GM23248 (cell line): ENCODE measurements around the gene TRAPPC8. TPM values are rescaled to one million over a fixed set of nuclear protein-coding genes. Genes with fewer than 3 reads are reported as not detected.
"Not testable (repeated sequence)": the region's sequence is repeated elsewhere in the genome, so short reads cannot be mapped to it uniquely, and the experiment has no call there.

Source experiments
- DNase-seq: peaks from one replicate; pipeline ENCODE4 v3.0.0-alpha.2; 2015
- H2AFZ ChIP-seq: fragments of 200-600 bp; sonication (generic); 2 replicates; pipeline ENCODE4 v1.6.1; 2016; ENCODE audit warnings: antibody characterized with exemption
- H3F3A ChIP-seq: fragments of 200-600 bp; sonication (generic); 2 replicates; pipeline ENCODE4 v1.6.1; 2016; ENCODE audit warnings: mild to moderate bottlenecking, antibody characterized with exemption, mixed run types; ENCODE audit not compliant: insufficient read depth
- H3K27ac ChIP-seq: fragments of 200-600 bp; sonication (generic); 2 replicates; pipeline ENCODE4 v1.5.1; 2016; ENCODE audit warnings: mild to moderate bottlenecking
- H3K27me3 ChIP-seq: fragments of 200-600 bp; sonication (generic); replicated peaks from 2 replicates; pipeline ENCODE4 v1.6.1; 2016; ENCODE audit warnings: mild to moderate bottlenecking; ENCODE audit not compliant: insufficient read depth
- H3K36me3 ChIP-seq: fragments of 200-600 bp; sonication (generic); 2 replicates; pipeline ENCODE4 v1.6.1; 2016; ENCODE audit warnings: low read depth, mild to moderate bottlenecking
- H3K4me1 ChIP-seq: fragments of 200-600 bp; sonication (generic); 2 replicates; pipeline ENCODE4 v1.6.1; 2016; ENCODE audit warnings: mild to moderate bottlenecking; ENCODE audit not compliant: insufficient read depth
- H3K4me2 ChIP-seq: fragments of 200-600 bp; sonication (generic); one replicate; pipeline ENCODE4 v1.6.1; 2016; ENCODE audit warnings: mild to moderate bottlenecking; ENCODE audit not compliant: unreplicated experiment
- H3K4me3 ChIP-seq: fragments of 200-600 bp; sonication (generic); 2 replicates; pipeline ENCODE4 v1.5.1; 2016; ENCODE audit warnings: mild to moderate bottlenecking
- H3K79me2 ChIP-seq: fragments of 200-600 bp; sonication (generic); 2 replicates; pipeline ENCODE4 v1.6.1; 2016; ENCODE audit warnings: mild to moderate bottlenecking; ENCODE audit not compliant: insufficient read depth
- H3K9ac ChIP-seq: fragments of 200-600 bp; sonication (generic); 2 replicates; pipeline ENCODE4 v1.6.1; 2016; ENCODE audit warnings: mild to moderate bottlenecking
- H3K9me2 ChIP-seq: fragments of 200-600 bp; sonication (generic); 2 replicates; pipeline ENCODE4 v1.6.1; 2016; ENCODE audit warnings: mixed run types, mild to moderate bottlenecking, moderate library complexity; ENCODE audit not compliant: insufficient read depth
- H3K9me3 ChIP-seq: fragments of 200-600 bp; sonication (generic); one replicate; pipeline ENCODE4 v1.6.1; 2017; ENCODE audit warnings: low read depth
- H4K20me1 ChIP-seq: fragments of 200-600 bp; sonication (generic); 2 replicates; pipeline ENCODE4 v1.6.0; 2016; ENCODE audit not compliant: insufficient read depth
- EZH2 ChIP-seq: fragments of 200-600 bp; sonication (generic); IDR thresholded peaks from 2 replicates; pipeline ENCODE4 v1.6.1; 2018; ENCODE audit warnings: antibody characterized with exemption, mild to moderate bottlenecking; ENCODE audit not compliant: insufficient read depth, poor library complexity, severe bottlenecking
- EZH2phosphoT487 ChIP-seq: fragments of 200-600 bp; sonication (generic); IDR thresholded peaks from 2 replicates; pipeline ENCODE4 v1.6.1; 2018; ENCODE audit warnings: antibody characterized with exemption, moderate library complexity, mild to moderate bottlenecking, low read depth; ENCODE audit not compliant: insufficient read depth
- WGBS, 2 experiments: methylation state at CpG; one replicate each; pipeline ENCODE4 v1.1.6; 2015 to 2017; ENCODE audit warnings: low lambda C conversion rate in 2 of 2, low coverage in 1 of 2; ENCODE audit errors: missing lambda C conversion rate in 2 of 2; 5-methylcytosine and 5-hydroxymethylcytosine counted together
- in situ Hi-C: fragments of 300-500 bp; cut with MboI; formaldehyde crosslinking; loops from 2 replicates; pipeline ENCODE4 v1.15.0; 2020
- polyA plus RNA-seq: library from polyadenylated mRNA; unstranded; fragments of >200 nt; fragmentation: Nextera tagmentation; extraction: Ambion mirVana; gene quantifications from 2 replicates; pipeline ENCODE4 v1.2.1, GENCODE V29; 2016
- total RNA-seq: library from RNA; depleted of rRNA; stranded (reverse); fragments of >200 nt; shearing (Covaris generic); gene quantifications from 2 replicates; pipeline ENCODE4 v1.2.3, GENCODE V29; 2014

The TRAPPC8 gene
- total and polyA plus RNA-seq, 2 experiments from 2014 or later, result 10.1 to 39.4 TPM

DNA sequence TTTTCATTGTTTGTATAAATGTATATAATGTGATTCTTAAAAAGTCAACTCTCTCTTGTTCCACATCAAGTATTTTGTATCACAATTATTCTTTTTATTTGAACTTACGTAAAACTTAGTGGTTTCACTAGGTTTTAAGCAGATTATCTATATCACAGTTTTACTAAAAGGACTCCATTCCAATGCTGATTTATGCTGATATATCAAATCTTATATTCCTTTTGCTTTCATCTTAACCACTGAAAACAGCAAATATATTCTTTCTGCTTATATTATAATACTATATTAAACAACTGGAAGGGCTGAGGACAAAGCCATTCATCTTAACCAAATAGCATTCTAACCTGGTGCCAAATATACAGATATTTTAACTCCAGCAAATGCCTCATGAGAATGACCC is 24.2 kb downstream of the TRAPPC8 start:
- Histone ChIP-seq H3K4me1 (no peaks in the 10 kb centered on the region), H3K9me2 (no peaks in the 10 kb centered on the region), H3K27me3 (no peaks in the 10 kb centered on the region), H3K4me3 (no peak overlapping the region), H3K9me3 (no peaks in the 10 kb centered on the region), H3F3A (no peaks in the 10 kb centered on the region), H3K4me2 (no peak overlapping the region), H4K20me1 (no peaks in the 10 kb centered on the region), H2AFZ (no peak overlapping the region), H3K36me3 (peaks cover 11% of the 10 kb centered on the region), H3K27ac (no peak overlapping the region), H3K9ac (no peak overlapping the region), H3K79me2 (peaks cover 90% of the 10 kb centered on the region)
- in situ Hi-C loops, result no loop called here
- TF ChIP-seq EZH2phosphoT487 (no peak), EZH2 (no peak)
- WGBS, 2 experiments, result 96 to 98% methylated on average over 1 of the region's 1 CpG
- DNase-seq, result no peak

DNA sequence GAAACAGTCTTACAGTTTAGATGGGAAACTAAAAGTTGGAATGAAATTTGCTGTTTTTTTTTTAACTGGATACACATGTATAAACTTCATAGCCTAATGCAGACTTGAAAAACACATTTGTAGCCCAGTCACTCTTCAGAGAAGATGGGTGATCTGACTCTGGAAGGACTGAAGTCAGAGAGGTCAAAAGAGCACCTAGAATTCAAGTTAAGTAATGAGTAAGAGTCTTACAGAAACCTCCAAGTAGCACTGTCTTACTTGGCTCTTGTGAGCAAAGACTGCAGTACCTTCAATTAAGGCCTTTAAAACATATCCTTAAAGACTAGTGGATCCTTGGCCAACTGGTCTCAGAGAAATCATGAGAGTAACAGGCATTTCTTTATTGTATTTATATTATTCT is 41.9 kb downstream of the TRAPPC8 start:
- Histone ChIP-seq H3K9me2 (no peaks in the 10 kb centered on the region), H3K27me3 (no peaks in the 10 kb centered on the region), H3K4me1 (no peaks in the 10 kb centered on the region), H3K4me3 (no peak overlapping the region), H4K20me1 (no peaks in the 10 kb centered on the region), H3K36me3 (peaks cover 37% of the 10 kb centered on the region; the same call in 1 of the 2 replicates), H3K9me3 (no peaks in the 10 kb centered on the region), H2AFZ (no peak overlapping the region), H3K9ac (no peak overlapping the region), H3F3A (no peaks in the 10 kb centered on the region), H3K4me2 (no peak overlapping the region), H3K27ac (no peak overlapping the region), H3K79me2 (no peaks in the 10 kb centered on the region)
- in situ Hi-C loops, result no loop called here
- DNase-seq, result no peak
- TF ChIP-seq EZH2phosphoT487, result no peak
- no peak for TF ChIP-seq EZH2

GRCh38 chr18:31899771-31900170 is 43.2 kb downstream of the TRAPPC8 start:
- H3K27me3 ChIP-seq, DNase-seq, H3F3A ChIP-seq, H3K4me2 ChIP-seq, H3K9me2 ChIP-seq, in situ Hi-C loops, H2AFZ ChIP-seq, H3K9me3 ChIP-seq, H3K27ac ChIP-seq, H4K20me1 ChIP-seq, H3K9ac ChIP-seq, H3K79me2 ChIP-seq, H3K4me3 ChIP-seq, H3K4me1 ChIP-seq: not testable (repeated sequence)
- peaks cover 33% of the 10 kb centered on the region; the same call in 1 of the 2 replicates for H3K36me3 ChIP-seq
- 96% methylated on average over 7 of the region's 7 CpGs for WGBS, 2 experiments

DNA sequence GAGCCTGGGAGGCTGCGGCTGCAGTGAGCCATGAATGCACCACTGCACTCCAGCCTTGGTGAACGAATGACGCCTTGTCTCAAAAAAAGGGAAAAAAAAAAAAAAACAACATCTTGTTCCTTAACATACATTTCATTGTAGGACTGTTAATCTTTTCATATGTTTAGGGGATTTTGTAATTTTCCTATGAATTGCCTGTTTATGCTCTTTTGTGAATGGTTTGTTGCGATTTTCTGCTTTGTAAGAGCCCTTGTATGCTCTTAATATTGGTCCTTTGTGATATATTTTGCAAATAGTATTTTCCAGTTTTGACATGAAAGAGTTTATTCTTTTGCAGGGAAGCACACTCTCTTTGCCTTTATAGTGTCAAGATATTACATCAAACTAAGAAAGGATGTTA is 50.0 kb downstream of the TRAPPC8 start:
- Histone ChIP-seq H3K79me2 (no peaks in the 10 kb centered on the region; the same call in 1 of the 2 replicates), H3K27me3 (no peaks in the 10 kb centered on the region), H3K27ac (no peak overlapping the region), H3K4me2 (no peak overlapping the region), H2AFZ (no peak overlapping the region), H3K9ac (no peak overlapping the region), H3K36me3 (peaks cover 35% of the 10 kb centered on the region), H4K20me1 (no peaks in the 10 kb centered on the region), H3K4me3 (no peak overlapping the region), H3K9me3 (no peaks in the 10 kb centered on the region), H3K4me1 (no peaks in the 10 kb centered on the region), H3F3A (no peaks in the 10 kb centered on the region), H3K9me2 (no peaks in the 10 kb centered on the region)
- in situ Hi-C loops, result no loop called here
- 95% methylated on average over 4 of the region's 4 CpGs for WGBS, 2 experiments
- no peak for DNase-seq
- TF ChIP-seq EZH2phosphoT487 (no peak), EZH2 (no peak)

DNA sequence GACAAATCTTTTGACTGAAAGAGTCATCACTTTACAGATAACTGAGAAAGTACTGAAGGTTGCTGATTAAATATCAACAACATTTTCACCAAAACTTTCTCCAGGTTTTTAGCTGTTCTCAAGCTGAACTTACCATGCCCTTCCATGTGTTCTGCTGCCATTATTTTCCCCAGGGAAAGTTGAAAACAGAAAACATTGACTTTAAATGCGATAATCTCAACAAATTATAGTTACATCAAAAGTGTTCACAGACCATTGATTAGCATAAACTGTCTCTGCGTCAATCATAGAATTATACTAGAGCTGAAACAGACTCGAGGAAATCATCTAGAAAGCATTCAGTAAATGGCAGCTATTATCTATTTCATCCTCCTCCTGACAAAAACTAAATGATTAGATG is 51.4 kb downstream of the TRAPPC8 start:
- no peak overlapping the region for H3K27ac ChIP-seq
- no peaks in the 10 kb centered on the region for H4K20me1 ChIP-seq
- H3K4me2 ChIP-seq, result no peak overlapping the region
- TF ChIP-seq EZH2phosphoT487, result no peak
- TF ChIP-seq EZH2, result no peak
- H3K4me1 ChIP-seq, result no peaks in the 10 kb centered on the region
- H3K9me3 ChIP-seq, result no peaks in the 10 kb centered on the region
- H3K9me2 ChIP-seq, result no peaks in the 10 kb centered on the region
- H3K9ac ChIP-seq, result no peak overlapping the region
- H3K36me3 ChIP-seq, result peaks cover 34% of the 10 kb centered on the region
- H3F3A ChIP-seq, result no peaks in the 10 kb centered on the region
- no peaks in the 10 kb centered on the region for H3K27me3 ChIP-seq
- DNase-seq, result no peak
- in situ Hi-C loops, result no loop called here
- H2AFZ ChIP-seq, result no peak overlapping the region
- no peaks in the 10 kb centered on the region; the same call in 1 of the 2 replicates for H3K79me2 ChIP-seq
- H3K4me3 ChIP-seq, result no peak overlapping the region
- WGBS, 2 experiments, result 80 to 86% methylated on average over 3 of the region's 3 CpGs
